ENCODE data around the gene STAT4.

STAT4 gene

DNA sequence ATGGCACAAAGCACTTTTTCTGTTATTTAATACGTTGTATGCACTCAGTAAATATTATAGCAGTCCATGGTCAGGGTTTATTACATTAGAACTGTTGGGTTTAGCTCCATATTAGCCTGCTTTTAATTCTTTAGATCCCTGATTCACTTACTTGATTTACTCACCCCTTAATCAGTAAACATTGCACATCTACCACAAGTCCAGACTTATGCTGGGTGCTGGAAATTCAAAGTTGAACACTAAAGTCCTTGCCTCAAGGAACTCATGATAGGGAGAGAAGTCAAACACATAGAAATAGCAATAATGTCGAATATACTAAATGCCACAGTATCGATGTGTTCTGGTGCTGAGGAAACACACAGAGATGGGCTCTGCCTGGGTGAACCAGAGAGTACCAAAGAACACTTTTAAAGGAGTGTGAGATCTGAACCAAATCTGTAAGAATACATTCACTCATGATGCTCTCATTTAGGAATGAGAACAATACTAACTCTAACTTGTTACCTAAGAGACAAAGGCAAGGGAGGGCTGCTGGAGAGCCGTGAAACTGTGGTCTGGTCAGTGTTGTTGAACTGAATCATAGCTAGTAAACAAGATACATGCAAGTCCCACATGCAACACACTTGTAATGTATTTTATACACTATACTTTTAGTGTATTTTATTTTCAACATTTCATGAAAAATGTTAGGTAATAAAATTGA lies 4.9 kb downstream of the STAT4 start:
- Mint-ChIP-seq H3K36me3 (ENCODE audit: low read depth) (peaks cover 54% of the 10 kb centered on the region), H3K27ac (peak overlapping the region; percentile 55), H3K4me1 (peaks cover 63% of the 10 kb centered on the region)

DNA sequence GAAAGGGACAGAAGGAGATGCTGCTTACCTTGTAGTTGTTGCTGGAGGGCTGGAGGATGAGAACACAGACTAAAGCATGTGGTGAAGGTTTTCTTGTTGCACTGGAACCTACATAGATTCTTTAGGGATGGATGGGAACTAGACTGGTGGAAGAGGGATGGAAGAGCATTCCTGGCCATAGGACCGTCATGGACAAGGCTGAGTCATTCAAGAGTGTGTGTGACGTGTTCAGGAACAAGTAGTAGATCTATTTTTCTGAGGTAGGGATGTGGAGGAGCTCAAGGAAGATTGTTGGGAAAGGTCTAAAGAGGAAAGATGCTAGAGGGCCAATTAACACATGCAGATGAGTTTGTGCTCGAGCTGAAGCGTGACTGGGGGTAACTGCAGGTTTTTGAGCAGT lies 6.6 kb downstream of the STAT4 start:
- H3K36me3 Mint-ChIP-seq (ENCODE audit: low read depth): peaks cover 71% of the 10 kb centered on the region

More for the DNA sequence above, 4.9 kb downstream of the STAT4 start:
- no peaks in the 10 kb centered on the region for H3K9me3 Mint-ChIP-seq
- ATAC-seq (no peak), DNase-seq (no peak)
- H3K27me3 Mint-ChIP-seq: no peaks in the 10 kb centered on the region
- peak overlapping the region; percentile 54 for H3K4me3 Mint-ChIP-seq

DNA sequence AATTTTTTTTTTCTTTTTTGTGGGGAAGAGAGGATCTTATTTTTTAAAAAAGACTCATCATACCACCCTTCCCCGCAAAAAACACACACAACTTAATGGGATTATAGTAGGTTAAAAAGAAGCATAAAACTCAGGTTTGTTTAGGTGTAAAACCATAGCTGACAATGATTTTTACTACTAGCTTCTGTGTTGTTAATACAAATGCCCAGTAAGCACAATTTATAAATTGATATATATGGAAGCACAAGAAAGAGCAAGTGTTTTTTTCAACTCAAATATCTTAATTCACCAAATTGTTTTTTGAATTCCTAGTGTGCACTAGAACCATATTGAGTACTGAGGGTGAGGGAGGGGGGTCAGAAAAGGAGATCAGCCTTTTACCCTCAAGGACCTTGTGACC lies 7.0 kb downstream of the STAT4 start:
- H3K4me1 Mint-ChIP-seq: peaks cover 78% of the 10 kb centered on the region
- H3K9me3 Mint-ChIP-seq: no peaks in the 10 kb centered on the region
- ATAC-seq (no peak), DNase-seq (no peak)
- H3K4me3 Mint-ChIP-seq: no peak overlapping the region
- no peaks in the 10 kb centered on the region for H3K27me3 Mint-ChIP-seq
- peaks cover 76% of the 10 kb centered on the region for H3K36me3 Mint-ChIP-seq (ENCODE audit: low read depth)
- peak overlapping the region; percentile 10 for H3K27ac Mint-ChIP-seq

More for the DNA sequence above, 6.6 kb downstream of the STAT4 start:
- H3K4me1 Mint-ChIP-seq: peaks cover 77% of the 10 kb centered on the region
- no peak for ATAC-seq
- DNase-seq: no peak
- H3K4me3 Mint-ChIP-seq: no peak overlapping the region
- no peaks in the 10 kb centered on the region for H3K27me3 Mint-ChIP-seq
- H3K9me3 Mint-ChIP-seq: no peaks in the 10 kb centered on the region
- peak overlapping the region; percentile 10 for H3K27ac Mint-ChIP-seq

DNA sequence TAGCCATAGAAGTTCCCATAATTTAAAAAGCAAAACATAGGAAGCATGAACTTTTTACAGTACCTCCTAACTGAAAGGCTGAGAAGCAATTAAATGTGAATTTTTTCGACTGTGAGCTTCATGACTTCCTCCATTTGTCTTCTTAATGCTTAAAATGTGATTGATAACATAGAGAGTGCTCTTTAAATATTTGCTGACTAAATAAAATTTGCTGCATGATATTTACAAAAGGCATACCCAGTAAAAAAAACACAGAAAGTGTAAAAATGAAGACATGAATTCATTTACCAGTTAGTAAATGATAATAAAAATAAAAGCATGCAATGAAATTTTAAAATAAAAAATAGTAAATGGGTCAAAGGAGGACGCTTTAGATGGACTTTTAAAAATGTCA lies 21.9 kb downstream of the STAT4 start:
- H3K4me3 Mint-ChIP-seq: peak overlapping the region; percentile 52
- ATAC-seq: no peak
- H3K27ac Mint-ChIP-seq: peak overlapping the region; percentile 79
- no peak for DNase-seq
- peaks cover 56% of the 10 kb centered on the region for H3K36me3 Mint-ChIP-seq (ENCODE audit: low read depth)
- H3K4me1 Mint-ChIP-seq: peaks cover 71% of the 10 kb centered on the region
- H3K27me3 Mint-ChIP-seq: no peaks in the 10 kb centered on the region
- peaks cover 3% of the 10 kb centered on the region for H3K9me3 Mint-ChIP-seq

DNA sequence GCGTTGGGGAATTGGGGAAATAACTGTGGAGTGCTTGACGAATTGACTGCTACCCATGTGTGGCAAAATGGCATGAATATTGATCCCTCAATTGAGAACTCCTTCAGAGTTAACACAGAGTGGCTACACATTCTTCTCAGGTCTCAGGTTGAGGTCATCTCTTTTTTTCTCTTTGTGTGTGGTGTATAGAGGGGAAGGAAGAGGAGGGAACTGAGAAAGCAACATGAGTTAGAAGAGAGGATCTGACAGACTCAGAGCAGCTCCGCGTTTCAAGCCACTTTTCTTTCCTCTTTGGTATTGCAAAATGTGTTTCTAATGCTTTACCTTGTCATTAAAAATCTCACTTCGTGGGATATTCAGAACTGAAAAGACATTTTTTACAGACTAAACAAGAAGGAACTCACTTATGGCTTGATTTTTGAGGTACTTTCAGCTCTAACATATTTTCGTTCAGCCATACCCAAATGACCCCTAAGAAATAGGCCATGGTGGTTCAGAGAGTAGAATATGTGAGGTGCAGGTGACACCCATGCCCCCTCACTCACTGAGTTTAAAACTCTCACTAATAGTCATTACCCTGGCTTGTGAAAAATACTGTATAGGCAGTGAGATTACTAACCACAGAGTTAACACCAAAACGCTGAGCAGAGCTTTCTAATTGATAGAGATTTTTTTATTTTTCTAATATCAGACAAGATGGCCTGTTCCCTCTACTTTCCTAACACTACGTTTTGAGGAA lies 22.5 kb downstream of the STAT4 start:
- H3K4me1 Mint-ChIP-seq: peaks cover 74% of the 10 kb centered on the region
- DNase-seq (no peak), ATAC-seq (peak; percentile 79)
- H3K4me3 Mint-ChIP-seq: peak overlapping the region; percentile 52
- H3K27me3 Mint-ChIP-seq: no peaks in the 10 kb centered on the region
- peaks cover 3% of the 10 kb centered on the region for H3K9me3 Mint-ChIP-seq
- H3K36me3 Mint-ChIP-seq (ENCODE audit: low read depth): peaks cover 61% of the 10 kb centered on the region
- H3K27ac Mint-ChIP-seq: peak overlapping the region; percentile 79

DNA sequence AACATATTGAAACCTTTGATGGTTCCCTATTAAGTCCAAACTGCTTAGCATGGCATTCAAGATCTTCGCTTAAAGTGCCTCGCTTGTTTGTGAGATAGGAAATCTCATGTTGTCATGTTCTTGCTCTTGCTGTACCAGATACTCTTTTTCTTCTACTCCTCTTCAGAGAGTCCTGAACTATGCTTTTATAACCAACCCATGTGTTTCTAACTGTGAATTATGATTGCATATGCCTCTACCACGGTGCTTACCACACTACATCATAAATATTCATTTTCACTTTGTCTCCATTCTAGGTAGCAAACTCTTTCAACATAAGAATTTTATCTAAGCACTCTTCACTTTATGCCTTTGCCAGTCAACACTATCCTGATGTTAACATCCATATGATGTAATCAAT lies 23.6 kb downstream of the STAT4 start:
- Mint-ChIP-seq H3K4me3 (no peak overlapping the region), H3K36me3 (ENCODE audit: low read depth) (peaks cover 65% of the 10 kb centered on the region), H3K9me3 (peaks cover under 1% of the 10 kb centered on the region), H3K27me3 (no peaks in the 10 kb centered on the region), H3K27ac (peak overlapping the region; percentile 79), H3K4me1 (peaks cover 80% of the 10 kb centered on the region)
- DNase-seq (no peak), ATAC-seq (peak; percentile 59)

DNA sequence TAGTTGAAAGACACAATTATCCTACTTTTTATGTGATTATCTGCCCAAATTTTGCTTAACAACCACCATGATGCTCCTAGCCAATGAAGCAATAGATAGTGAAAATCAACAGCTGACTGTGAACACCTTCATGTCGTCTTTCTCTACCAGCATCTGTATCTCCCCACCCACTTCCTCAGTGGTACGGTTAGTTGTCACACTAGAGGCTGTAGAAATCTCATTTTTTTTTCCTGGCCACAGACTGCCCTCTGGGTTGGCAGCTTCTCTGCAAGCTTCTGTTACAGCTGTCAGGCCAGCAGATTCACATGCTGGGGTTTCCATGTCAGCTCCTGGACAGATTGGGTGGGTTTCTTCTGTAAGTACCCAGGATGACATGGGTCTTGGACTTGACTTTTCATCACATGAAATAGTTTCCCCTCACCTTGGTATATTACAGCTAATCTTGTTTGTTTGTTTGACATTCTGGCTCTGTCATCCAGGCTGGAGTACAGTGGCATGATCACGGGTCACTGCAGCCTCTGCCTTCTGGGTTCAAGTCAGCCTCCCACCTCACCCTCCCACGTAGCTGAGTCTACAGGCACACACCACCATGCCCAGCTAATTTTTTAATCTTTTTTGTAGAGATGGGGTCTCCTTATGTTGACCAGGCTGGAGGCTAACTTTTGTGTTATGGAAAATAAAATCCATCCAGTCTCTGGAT lies 24.3 kb downstream of the STAT4 start:
- peak overlapping the region; percentile 79 for H3K27ac Mint-ChIP-seq
- peaks cover 65% of the 10 kb centered on the region for H3K36me3 Mint-ChIP-seq (ENCODE audit: low read depth)
- no peaks in the 10 kb centered on the region for H3K9me3 Mint-ChIP-seq
- ATAC-seq (peak; percentile 51), DNase-seq (no peak)
- H3K4me1 Mint-ChIP-seq: peaks cover 80% of the 10 kb centered on the region
- no peak overlapping the region for H3K4me3 Mint-ChIP-seq
- H3K27me3 Mint-ChIP-seq: no peaks in the 10 kb centered on the region

DNA sequence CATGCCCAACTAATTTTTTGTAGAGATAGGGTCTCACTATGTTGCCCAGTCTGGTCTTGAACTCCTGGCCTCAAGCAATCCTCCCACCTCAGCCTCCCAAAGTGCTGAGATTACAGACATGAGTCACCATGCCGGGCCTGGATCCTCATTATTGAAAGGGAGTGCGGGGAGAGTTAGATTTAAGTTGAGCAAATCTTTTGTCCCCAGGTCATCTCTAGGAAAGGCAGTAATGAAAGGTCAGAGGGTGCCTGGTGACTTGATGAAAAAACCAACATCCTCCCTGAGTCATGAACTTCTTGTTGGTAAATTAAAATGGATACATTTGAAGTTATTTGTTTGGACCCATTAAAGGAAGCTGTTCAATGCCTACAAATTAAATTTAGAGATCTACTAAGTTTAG lies 25.1 kb downstream of the STAT4 start:
- no peak for ATAC-seq
- H3K27me3 Mint-ChIP-seq: no peaks in the 10 kb centered on the region
- no peak for DNase-seq
- no peak overlapping the region for H3K4me3 Mint-ChIP-seq
- H3K9me3 Mint-ChIP-seq: no peaks in the 10 kb centered on the region
- H3K27ac Mint-ChIP-seq: no peak overlapping the region
- peaks cover 67% of the 10 kb centered on the region for H3K36me3 Mint-ChIP-seq (ENCODE audit: low read depth)
- peaks cover 79% of the 10 kb centered on the region for H3K4me1 Mint-ChIP-seq

DNA sequence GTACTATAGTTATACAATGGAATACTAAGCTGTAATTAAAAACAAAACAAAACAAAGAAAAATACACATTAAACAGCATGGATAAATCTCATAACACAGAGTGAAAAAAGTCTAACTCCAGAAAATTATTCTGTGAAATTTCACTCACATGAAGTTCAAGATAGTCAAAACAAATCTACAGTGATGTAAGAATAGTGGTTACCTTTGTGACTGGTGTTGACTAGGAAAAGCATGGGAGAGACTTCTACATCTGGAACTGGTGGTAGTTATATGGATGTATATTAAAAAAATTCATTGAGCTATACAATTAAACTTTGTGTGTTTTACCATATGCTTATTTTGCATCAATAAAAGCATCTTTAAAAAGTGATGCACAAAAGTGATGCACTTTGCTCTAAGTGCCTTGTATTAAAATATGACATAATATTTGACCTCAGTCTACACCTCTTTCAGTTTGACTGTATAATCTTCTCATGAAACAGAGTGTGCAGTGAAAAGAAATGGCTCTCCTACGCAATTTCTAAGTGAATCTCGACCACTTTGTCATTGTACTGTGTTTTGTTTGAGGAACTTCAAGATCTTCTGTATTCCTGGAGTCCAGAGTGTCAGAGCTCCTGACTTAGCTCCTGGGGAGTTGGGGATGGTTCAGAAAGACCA lies 28.0 kb downstream of the STAT4 start:
- H3K27ac Mint-ChIP-seq: no peak overlapping the region

DNA sequence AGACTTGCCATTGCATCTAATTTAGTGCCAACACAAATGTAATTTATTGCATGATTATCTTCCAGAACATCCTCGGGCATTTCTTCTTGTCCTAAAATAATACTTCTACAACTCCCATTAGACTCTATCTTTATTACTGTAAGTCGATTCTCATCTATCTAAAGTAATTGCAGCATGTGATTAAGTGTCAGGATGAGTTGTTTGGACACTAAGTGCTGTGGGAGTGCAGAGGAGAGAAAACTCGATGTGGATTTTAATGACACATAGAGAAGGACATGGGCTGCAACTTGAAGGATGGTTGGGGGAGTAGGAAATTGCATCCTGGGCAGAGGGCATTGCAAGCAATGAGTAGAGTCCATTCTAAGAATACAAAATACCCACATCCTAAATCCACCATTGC lies 33.5 kb downstream of the STAT4 start:
- H3K27me3 Mint-ChIP-seq: no peaks in the 10 kb centered on the region
- no peaks in the 10 kb centered on the region for H3K9me3 Mint-ChIP-seq
- no peak overlapping the region for H3K27ac Mint-ChIP-seq
- peaks cover 72% of the 10 kb centered on the region for H3K4me1 Mint-ChIP-seq
- H3K36me3 Mint-ChIP-seq (ENCODE audit: low read depth): peaks cover 55% of the 10 kb centered on the region
- no peak for DNase-seq
- no peak overlapping the region for H3K4me3 Mint-ChIP-seq
- ATAC-seq: no peak

More for the DNA sequence above, 28.0 kb downstream of the STAT4 start:
- peaks cover 64% of the 10 kb centered on the region for H3K4me1 Mint-ChIP-seq
- H3K27me3 Mint-ChIP-seq: no peaks in the 10 kb centered on the region
- DNase-seq: no peak
- no peak overlapping the region for H3K4me3 Mint-ChIP-seq
- H3K36me3 Mint-ChIP-seq (ENCODE audit: low read depth): peaks cover 70% of the 10 kb centered on the region
- ATAC-seq: peak; percentile 33
- H3K9me3 Mint-ChIP-seq: no peaks in the 10 kb centered on the region

DNA sequence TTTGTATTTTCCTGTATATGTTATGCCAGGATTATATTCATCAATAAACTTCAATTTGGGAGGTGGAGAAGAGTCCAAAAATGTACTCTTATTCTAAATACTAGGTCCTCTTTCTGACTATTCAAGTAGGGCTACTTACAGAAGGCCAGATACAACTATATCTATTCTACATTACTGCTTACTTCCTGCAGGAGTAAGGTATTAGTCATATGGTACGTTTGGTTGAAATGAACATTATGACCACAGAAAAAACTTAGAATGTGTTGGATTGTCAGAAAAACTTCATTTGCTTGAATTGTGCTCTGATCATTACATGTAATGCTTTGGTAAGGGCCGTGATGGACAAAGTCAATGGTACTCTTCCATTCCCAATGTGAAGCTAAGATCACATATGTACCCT lies 35.0 kb downstream of the STAT4 start:
- DNase-seq (no peak), ATAC-seq (peak; percentile 56)
- Mint-ChIP-seq H3K27me3 (no peaks in the 10 kb centered on the region), H3K36me3 (ENCODE audit: low read depth) (peaks cover 46% of the 10 kb centered on the region), H3K9me3 (no peaks in the 10 kb centered on the region), H3K4me1 (peaks cover 79% of the 10 kb centered on the region), H3K27ac (peak overlapping the region; percentile 96), H3K4me3 (peak overlapping the region; percentile 68)

DNA sequence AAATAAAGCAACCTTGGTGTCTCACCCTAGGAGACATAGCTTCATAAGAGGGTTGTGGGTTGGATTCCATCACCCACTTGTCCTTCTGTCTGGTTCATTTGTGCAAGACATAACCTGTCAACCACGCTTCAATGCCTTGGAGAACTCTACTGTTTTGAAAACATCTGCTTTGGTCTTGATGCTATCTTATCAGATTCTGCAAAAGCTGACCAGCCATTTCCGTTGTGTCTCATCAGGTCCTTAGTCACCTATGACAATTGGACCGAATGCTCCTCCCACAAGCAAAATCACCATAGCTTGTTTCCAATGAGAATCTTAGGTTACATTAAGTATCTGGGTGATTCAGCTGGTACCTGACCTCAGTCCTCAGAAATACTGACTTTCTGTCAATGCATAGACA lies 35.4 kb downstream of the STAT4 start:
- peak; percentile 75 for ATAC-seq
- Mint-ChIP-seq H3K9me3 (no peaks in the 10 kb centered on the region), H3K4me1 (peaks cover 78% of the 10 kb centered on the region), H3K4me3 (peak overlapping the region; percentile 68), H3K27ac (peak overlapping the region; percentile 96), H3K36me3 (ENCODE audit: low read depth) (peaks cover 47% of the 10 kb centered on the region), H3K27me3 (no peaks in the 10 kb centered on the region)
- DNase-seq: peak; percentile 58

DNA sequence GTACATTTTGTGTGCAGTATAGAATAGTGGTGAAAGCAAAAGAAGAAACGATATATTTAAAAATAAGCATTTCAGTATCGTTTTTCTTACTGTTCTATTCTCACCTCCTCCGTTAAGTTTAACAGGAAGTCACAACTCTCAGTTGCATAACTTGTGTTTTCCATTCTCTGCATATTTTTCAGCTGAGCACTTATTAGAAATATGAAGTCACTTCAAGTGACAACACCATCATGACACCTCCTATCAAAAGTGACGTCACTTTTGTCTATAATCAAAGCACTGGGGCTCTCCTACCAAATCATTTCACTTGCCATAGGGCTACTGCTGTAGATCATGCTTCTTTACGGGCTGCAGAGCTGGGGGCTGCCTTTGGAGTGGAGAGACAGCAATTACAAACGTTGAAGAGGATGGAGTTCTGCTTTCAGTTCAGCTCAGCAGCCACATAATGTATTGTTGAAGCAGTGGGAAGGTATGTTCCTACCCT lies 36.3 kb downstream of the STAT4 start:
- DNase-seq: no peak
- ATAC-seq: no peak
- Mint-ChIP-seq H3K36me3 (ENCODE audit: low read depth) (peaks cover 46% of the 10 kb centered on the region), H3K27me3 (no peaks in the 10 kb centered on the region), H3K4me3 (peak overlapping the region; percentile 68), H3K27ac (peak overlapping the region; percentile 96), H3K4me1 (peaks cover 84% of the 10 kb centered on the region), H3K9me3 (no peaks in the 10 kb centered on the region)

DNA sequence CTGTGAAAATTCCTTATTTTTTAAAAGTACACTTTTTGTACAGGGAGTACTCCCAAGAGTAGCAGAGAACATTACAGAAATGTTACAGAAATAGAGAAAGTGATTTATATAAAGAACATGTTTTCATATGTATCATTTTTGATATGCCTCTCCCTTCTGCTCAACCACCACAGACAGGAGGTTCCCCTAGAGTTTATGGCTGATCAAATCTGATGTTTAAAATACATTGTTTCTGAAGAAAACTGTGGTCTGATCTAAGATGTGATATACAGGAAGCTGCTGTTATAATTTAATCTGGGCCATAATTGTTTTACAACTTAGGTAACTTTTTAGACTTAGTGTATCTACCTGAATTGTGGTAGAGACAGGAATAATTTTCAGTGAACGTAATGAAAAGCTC lies 37.0 kb downstream of the STAT4 start:
- H3K9me3 Mint-ChIP-seq: no peaks in the 10 kb centered on the region
- H3K36me3 Mint-ChIP-seq (ENCODE audit: low read depth): peaks cover 41% of the 10 kb centered on the region
- peaks cover 90% of the 10 kb centered on the region for H3K4me1 Mint-ChIP-seq
- no peaks in the 10 kb centered on the region for H3K27me3 Mint-ChIP-seq
- peak overlapping the region; percentile 49 for H3K4me3 Mint-ChIP-seq
- ATAC-seq (no peak), DNase-seq (no peak)
- peak overlapping the region; percentile 96 for H3K27ac Mint-ChIP-seq
